Keratinocyte (primary cell): ENCODE measurements around the gene EPSTI1. TPM values are rescaled to one million over a fixed set of nuclear protein-coding genes. Genes with fewer than 3 reads are reported as not detected.

Source experiments
- DNase-seq: peaks from one replicate; pipeline ENCODE4 v3.0.0-alpha.2; 2011; ENCODE audit warnings: low read depth, missing footprints, low spot score
- FAIRE-seq: peaks from 2 replicates; lab custom pipeline; 2011; peaks lifted over from hg19 to GRCh38; lab: Jason Lieb, UNC
- H2AFZ ChIP-seq: 2 replicates; pipeline ENCODE4 v1.6.0; 2012; ENCODE audit warnings: low read length, control low read depth, inconsistent platforms; ENCODE audit not compliant: control insufficient read depth
- H3K27ac ChIP-seq: 2 replicates; pipeline ENCODE4 v1.5.1; 2011; ENCODE audit warnings: low read length; ENCODE audit not compliant: control insufficient read depth, insufficient read depth
- H3K27me3 ChIP-seq: 3 replicates; pipeline ENCODE4 v1.6.0; 2011; ENCODE audit warnings: low read length; ENCODE audit not compliant: control insufficient read depth, insufficient read depth; ENCODE audit errors: extremely low read depth
- H3K36me3 ChIP-seq, 2 experiments: 2 replicates in 1 of 2; 3 replicates in 1 of 2; pipeline ENCODE4 v1.5.1; 2011; ENCODE audit warnings: low read length in 2 of 2, mild to moderate bottlenecking in 1 of 2; ENCODE audit not compliant: control insufficient read depth in 2 of 2, insufficient read depth in 2 of 2; ENCODE audit errors: extremely low read depth in 1 of 2
- H3K4me1 ChIP-seq: 3 replicates; pipeline ENCODE4 v1.5.1; 2011; ENCODE audit warnings: low read length; ENCODE audit not compliant: control insufficient read depth, insufficient read depth; ENCODE audit errors: extremely low read depth
- H3K4me2 ChIP-seq: 3 replicates; pipeline ENCODE4 v1.6.0; 2011; ENCODE audit warnings: low read depth, low read length; ENCODE audit not compliant: control insufficient read depth, insufficient read depth; ENCODE audit errors: extremely low read depth
- H3K4me3 ChIP-seq, 3 experiments: fragments of 200-600 bp in 1 of 3; sonication (generic) in 1 of 3; 2 replicates in 2 of 3; 3 replicates in 1 of 3; pipeline ENCODE4 v1.5.1; 2011 to 2016; ENCODE audit warnings: low read length in 3 of 3, mild to moderate bottlenecking in 3 of 3, control low read depth in 2 of 3, inconsistent platforms in 1 of 3, low read depth in 1 of 3, mixed read lengths in 1 of 3, mixed run types in 1 of 3, moderate library complexity in 1 of 3; ENCODE audit not compliant: control insufficient read depth in 2 of 3, insufficient read depth in 2 of 3; ENCODE audit errors: extremely low read depth in 1 of 3
- H3K79me2 ChIP-seq: 2 replicates; pipeline ENCODE4 v1.6.0; 2012; ENCODE audit warnings: low read length; ENCODE audit not compliant: control insufficient read depth, insufficient read depth
- H3K9ac ChIP-seq: 3 replicates; pipeline ENCODE4 v1.6.0; 2011; ENCODE audit warnings: low read length; ENCODE audit not compliant: control insufficient read depth, insufficient read depth; ENCODE audit errors: extremely low read depth
- H3K9me1 ChIP-seq: 3 replicates; pipeline ENCODE4 v1.6.0; 2011; ENCODE audit warnings: low read length; ENCODE audit not compliant: control insufficient read depth, insufficient read depth; ENCODE audit errors: extremely low read depth
- H3K9me3 ChIP-seq: 2 replicates; pipeline ENCODE4 v1.5.1; 2012; ENCODE audit warnings: low read depth, low read length; ENCODE audit not compliant: control insufficient read depth
- H4K20me1 ChIP-seq: 3 replicates; pipeline ENCODE4 v1.6.0; 2011; ENCODE audit warnings: low read length; ENCODE audit not compliant: control insufficient read depth, insufficient read depth; ENCODE audit errors: extremely low read depth
- EZH2 ChIP-seq: IDR thresholded peaks from one replicate; pipeline ENCODE4 v1.6.1; 2012; ENCODE audit warnings: inconsistent platforms, mild to moderate bottlenecking, low read length, moderate library complexity
- dilution Hi-C: fragments of 300-500 bp; cut with MboI; formaldehyde crosslinking; loops from one replicate; pipeline ENCODE4 v1.7.0; 2020; ENCODE audit warnings: low sequenced_read_pairs; ENCODE audit not compliant: extremely low pct_ligation_motif_present
- polyA plus RNA-seq, 5 experiments: library from polyadenylated mRNA; depleted of rRNA in 3 of 5; stranded (reverse) in 3 of 5; stranded (forward) in 1 of 5; unstranded in 1 of 5; fragments of >200 nt; gene quantifications; 1 replicate in 1 of 5; 2 replicates in 3 of 5; 3 replicates in 1 of 5; pipeline versions ENCODE4 v1.2.1 to v1.2.3, GENCODE V29; 2011 to 2012; ENCODE audit warnings: missing spikeins in 2 of 5, low read depth in 1 of 5, low replicate concordance in 1 of 5
- TF ChIP-seq, protein P1 (sequence below), 3 experiments: IDR thresholded peaks in 1 of 3; conservative IDR thresholded peaks in 1 of 3; optimal IDR thresholded peaks in 1 of 3; 2 replicates in 2 of 3; 3 replicates in 1 of 3; pipeline versions ENCODE3 to v1.5.1; 2011; ENCODE audit warnings: low read length in 3 of 3, mild to moderate bottlenecking in 3 of 3, moderate library complexity in 2 of 3, control low read depth in 1 of 3, inconsistent platforms in 1 of 3; ENCODE audit not compliant: insufficient read depth in 2 of 3; ENCODE audit errors: extremely low read depth in 1 of 3

The EPSTI1 gene
- polyA plus RNA-seq, 1 donor (not counting 4 experiments of a cell fraction or from before 2014, with no cell fraction given), result 13.0 TPM

DNA sequence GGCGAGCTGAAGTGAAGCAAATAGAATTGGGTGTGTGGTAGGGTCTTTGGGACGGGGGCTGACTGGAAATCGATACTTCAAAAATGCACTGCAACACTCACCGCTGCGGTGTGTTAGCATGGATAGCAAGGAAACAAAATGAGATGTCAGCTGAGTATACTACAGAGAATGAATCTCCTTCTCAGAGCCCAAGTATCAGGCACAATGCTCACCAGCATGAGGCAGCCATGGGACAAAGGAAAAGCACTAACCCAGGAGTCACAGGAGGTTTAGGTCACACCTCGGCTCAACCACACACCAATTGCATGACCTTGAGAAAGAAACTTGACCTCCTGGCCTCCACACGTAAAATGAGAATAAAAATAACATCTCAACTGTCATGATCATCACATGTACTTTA is 136.6 kb downstream of the EPSTI1 start:
- H2AFZ ChIP-seq, result no peak overlapping the region
- FAIRE-seq (no peak), DNase-seq (no peak)
- H3K4me1 ChIP-seq, result no peaks in the 10 kb centered on the region
- no peaks in the 10 kb centered on the region for H3K79me2 ChIP-seq
- no peak overlapping the region for H3K9ac ChIP-seq
- peaks cover 4% of the 10 kb centered on the region for H3K27me3 ChIP-seq
- TF ChIP-seq, protein P1, sequence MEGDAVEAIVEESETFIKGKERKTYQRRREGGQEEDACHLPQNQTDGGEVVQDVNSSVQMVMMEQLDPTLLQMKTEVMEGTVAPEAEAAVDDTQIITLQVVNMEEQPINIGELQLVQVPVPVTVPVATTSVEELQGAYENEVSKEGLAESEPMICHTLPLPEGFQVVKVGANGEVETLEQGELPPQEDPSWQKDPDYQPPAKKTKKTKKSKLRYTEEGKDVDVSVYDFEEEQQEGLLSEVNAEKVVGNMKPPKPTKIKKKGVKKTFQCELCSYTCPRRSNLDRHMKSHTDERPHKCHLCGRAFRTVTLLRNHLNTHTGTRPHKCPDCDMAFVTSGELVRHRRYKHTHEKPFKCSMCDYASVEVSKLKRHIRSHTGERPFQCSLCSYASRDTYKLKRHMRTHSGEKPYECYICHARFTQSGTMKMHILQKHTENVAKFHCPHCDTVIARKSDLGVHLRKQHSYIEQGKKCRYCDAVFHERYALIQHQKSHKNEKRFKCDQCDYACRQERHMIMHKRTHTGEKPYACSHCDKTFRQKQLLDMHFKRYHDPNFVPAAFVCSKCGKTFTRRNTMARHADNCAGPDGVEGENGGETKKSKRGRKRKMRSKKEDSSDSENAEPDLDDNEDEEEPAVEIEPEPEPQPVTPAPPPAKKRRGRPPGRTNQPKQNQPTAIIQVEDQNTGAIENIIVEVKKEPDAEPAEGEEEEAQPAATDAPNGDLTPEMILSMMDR (optimal IDR thresholded peaks at IDR 0.05 in 1 of 3, IDR thresholded peaks at IDR 0.05 in 1 of 3, conservative IDR thresholded peaks at IDR 0.05 in 1 of 3; ENCODE audit: extremely low read depth in 1 of 3, insufficient read depth in 2 of 3, low read length in 3 of 3), result no peak
- no peak for TF ChIP-seq EZH2
- H3K4me3 ChIP-seq, result no peak overlapping the region
- no peaks in the 10 kb centered on the region for H3K9me1 ChIP-seq
- dilution Hi-C loops, result no loop called here
- H4K20me1 ChIP-seq, result no peaks in the 10 kb centered on the region
- no peak overlapping the region for H3K4me2 ChIP-seq
- H3K27ac ChIP-seq, result no peak overlapping the region
- H3K9me3 ChIP-seq, result no peaks in the 10 kb centered on the region
- H3K36me3 ChIP-seq, result no peaks in the 10 kb centered on the region

DNA sequence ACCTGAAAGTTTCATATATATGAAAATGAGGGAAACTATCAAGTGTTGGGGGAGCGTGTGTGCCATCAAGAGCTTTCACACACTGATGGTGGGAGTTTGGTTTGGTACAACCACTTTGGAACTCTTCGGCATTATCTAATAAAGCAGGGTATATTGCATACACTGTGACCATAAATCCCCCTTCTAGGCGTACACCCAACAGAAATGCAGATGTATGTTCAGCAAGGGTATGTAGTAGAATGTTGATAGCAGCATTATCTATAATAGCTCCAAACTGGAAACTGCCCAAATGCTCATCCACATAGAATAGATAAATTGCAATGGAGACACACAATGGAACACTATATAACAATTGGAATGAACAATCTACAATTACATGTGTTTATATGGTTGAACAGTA is 139.9 kb downstream of the EPSTI1 start:
- no peaks in the 10 kb centered on the region for H3K4me1 ChIP-seq
- no peak for DNase-seq
- H2AFZ ChIP-seq, result no peak overlapping the region
- FAIRE-seq, result no peak
- H3K9me1 ChIP-seq, result no peaks in the 10 kb centered on the region
- H4K20me1 ChIP-seq, result no peaks in the 10 kb centered on the region
- no peaks in the 10 kb centered on the region for H3K36me3 ChIP-seq
- TF ChIP-seq EZH2, result no peak
- TF ChIP-seq, protein P1 (optimal IDR thresholded peaks at IDR 0.05 in 1 of 3, IDR thresholded peaks at IDR 0.05 in 1 of 3, conservative IDR thresholded peaks at IDR 0.05 in 1 of 3; ENCODE audit: extremely low read depth in 1 of 3, insufficient read depth in 2 of 3, low read length in 3 of 3), result no peak
- H3K9ac ChIP-seq, result no peak overlapping the region
- peaks cover 4% of the 10 kb centered on the region for H3K27me3 ChIP-seq
- H3K79me2 ChIP-seq, result no peaks in the 10 kb centered on the region
- no peaks in the 10 kb centered on the region for H3K9me3 ChIP-seq
- H3K4me3 ChIP-seq, result no peak overlapping the region
- H3K27ac ChIP-seq, result no peak overlapping the region
- no peak overlapping the region for H3K4me2 ChIP-seq
- dilution Hi-C loops, result no loop called here
